ENCODE data around the gene ELMO3.
A peak's percentile ranks its signal among the peaks of the same experiment; 100 is the strongest.

Gene ELMO3

DNA sequence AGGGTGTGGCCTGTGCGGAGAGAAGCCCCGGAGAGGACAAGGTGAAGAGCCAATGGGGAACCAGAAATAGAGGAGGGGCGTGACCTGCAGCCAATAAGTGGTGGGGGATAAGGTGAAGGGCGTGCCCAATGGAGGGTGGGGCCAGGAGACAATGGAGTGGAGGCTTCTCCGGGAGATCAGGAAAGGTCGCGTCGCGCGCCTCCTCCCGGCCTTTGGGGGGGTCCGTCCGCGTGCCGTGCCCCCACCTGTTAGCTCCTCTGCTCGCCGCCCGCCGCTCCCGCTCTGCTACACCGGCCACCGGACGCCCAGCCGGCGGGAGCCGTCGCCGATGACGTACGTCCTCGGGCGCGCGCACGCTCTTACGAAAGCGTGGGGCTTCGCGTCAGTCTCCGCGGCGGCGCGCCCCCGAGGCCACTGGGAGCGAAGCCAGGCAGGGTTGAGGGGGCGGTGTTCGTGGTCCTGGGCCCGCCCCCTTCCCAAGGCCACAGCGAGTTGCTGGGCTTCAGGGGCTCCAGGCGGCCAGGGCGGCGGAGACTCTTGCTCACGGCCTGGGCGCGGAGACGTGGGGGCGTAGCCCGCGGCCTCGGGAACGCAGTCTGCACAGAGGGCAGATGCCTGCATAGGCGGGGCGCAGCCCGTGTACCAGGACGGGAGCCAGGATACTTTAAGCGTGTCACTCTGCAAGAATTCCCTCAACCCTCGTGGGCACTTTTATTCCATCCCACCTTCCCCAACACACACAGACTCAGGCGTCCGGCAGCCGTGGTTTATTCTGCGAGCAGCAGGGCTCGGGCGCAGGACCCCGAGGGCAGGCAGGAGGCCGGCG, 15.1 kb upstream of the ELMO3 start, which contains the start of gene MATCAP1:
MATCAP1 (minus strand) TSS at position 337 of the 826 bp plus-strand sequence. CDS start 3,353 bp downstream, outside the sequence.
- peak; percentile 96 for DNase-seq

GRCh38 chr16:67184453-67184994, 14.4 kb upstream of the ELMO3 start:
- no peak for DNase-seq

- DNase-seq: peak; percentile 82 to 94
Observed at GRCh38 chr16:67184995-67185650, 13.8 kb upstream of the ELMO3 start.

GRCh38 chr16:67185651-67186134, 13.2 kb upstream of the ELMO3 start:
- no peak for DNase-seq

- no peak for DNase-seq
Observed at GRCh38 chr16:67186550-67186950, 12.4 kb upstream of the ELMO3 start.

DNA sequence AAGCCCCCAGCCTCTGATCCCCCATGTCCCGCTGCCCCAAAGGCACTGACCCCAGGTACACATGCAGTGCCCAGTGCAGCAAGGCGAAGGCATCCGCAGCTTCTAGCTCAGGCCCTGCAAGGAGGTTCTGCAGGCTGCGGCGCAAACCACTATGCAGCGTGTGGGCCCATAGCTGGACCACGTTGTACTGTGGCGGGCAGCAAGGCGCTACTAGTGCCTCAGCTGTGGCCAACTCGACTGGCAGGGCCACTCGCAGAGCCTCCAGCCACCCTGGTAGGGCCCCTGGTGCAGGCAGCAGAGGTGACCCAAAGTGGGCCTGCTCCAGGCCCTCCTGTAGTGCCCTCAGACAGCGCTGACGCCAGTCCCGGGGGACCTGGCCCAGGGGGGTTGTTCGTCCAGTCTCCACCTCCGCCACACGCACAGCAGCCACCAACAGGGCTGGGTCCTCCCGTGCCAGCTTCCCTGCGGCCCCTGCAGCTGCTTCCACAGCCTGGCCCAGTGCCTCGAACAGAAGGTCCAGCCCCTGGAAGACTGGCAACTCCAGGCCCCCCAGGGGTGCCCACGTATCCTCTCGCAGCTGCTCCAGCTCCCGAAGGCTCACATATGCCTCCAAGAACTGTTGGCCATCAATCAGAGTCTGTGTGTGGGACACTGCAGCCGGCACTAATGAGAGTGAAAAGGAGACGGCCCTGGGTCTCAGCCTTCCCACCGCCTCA, 11.6 kb upstream of the ELMO3 start:
- no peak for DNase-seq

DNA sequence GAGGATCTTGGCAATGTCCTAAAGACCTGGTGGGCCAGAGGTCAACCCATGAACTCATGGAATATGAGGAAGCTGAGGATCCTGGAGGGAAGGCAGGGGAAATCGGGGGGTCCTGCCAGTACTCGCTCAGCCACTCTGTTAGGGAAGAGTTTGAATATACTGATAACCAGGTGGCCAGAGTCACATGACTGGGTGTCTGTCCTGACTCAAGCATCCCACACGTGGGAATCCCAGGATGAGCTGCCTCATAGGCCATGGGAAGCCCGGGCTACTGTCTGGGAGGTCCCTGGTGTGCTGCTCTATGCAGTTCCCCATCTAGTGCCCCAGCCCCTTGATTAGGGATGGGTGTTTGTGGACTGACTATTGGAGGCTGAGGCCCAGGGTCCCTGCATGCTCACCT, 10.6 kb upstream of the ELMO3 start:
- peak; percentile 37 to 80 for DNase-seq

GRCh38 chr16:67188798-67189197, 10.1 kb upstream of the ELMO3 start:
- DNase-seq: no peak

DNA sequence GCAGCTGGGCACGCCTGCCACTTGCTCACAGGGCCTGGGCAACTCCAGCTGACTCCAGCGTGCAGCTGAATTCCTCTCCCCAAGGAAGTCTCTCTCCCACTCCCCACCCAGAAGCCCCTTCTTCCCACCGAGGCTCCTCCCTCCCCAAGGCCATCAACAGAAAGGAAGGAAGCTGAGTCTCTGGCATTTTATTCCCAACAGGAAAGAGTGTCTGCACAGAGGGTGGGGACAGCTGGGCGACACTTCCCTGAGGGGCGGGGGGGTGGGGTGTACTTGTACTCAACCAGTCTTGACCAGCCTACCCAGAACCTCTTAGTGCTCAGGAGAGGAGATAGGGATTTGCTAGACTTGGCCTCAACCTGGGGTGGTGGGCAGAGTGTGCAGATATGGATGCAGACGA, 8.9 kb upstream of the ELMO3 start, which contains the start of gene EXOC3L1:
EXOC3L1 (minus strand) TSS at position 96 of the 400 bp plus-strand sequence. CDS start 460 bp downstream, outside the sequence.
- DNase-seq: no peak

GRCh38 chr16:67190448-67191399, 8.2 kb upstream of the ELMO3 start:
- DNase-seq: no peak

DNA sequence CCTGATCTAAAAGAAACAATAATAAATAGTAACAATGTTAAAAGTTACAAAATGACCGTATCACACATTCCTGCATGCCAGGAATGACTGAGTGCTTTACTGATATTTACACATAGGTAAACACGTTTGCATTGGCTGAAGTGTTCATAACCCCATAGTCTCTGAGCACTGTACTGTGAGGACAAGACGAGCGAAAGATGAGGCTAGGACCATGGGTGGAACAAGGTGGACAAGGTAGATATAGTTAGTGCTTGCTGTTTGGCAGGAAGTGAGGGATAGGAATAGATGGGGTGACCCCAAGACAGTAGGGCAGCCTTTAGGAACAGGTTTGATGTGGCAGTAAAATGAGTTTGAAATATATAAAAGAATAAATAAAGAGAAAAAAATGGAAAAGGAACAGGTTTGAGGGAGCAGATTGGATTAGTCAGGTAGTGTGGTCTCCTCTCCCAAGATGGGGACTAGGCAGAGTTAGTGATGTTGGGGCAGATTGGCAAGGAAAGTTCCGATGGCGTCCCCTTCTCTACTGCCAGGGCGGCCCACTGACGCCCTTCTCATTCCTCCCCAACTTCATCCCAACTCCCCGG, 7.4 kb upstream of the ELMO3 start:
- no peak for DNase-seq

- peak; percentile 89 to 93 for DNase-seq
Observed at GRCh38 chr16:67191995-67192681, 6.8 kb upstream of the ELMO3 start, which contains the start of gene E2F4. Gene E2F4, plus strand, starts transcription at chr16:67192155. Its CDS starts 73 bp downstream, at chr16:67192228.

GRCh38 chr16:67192781-67193361, 6.1 kb upstream of the ELMO3 start:
- no peak for DNase-seq

DNA sequence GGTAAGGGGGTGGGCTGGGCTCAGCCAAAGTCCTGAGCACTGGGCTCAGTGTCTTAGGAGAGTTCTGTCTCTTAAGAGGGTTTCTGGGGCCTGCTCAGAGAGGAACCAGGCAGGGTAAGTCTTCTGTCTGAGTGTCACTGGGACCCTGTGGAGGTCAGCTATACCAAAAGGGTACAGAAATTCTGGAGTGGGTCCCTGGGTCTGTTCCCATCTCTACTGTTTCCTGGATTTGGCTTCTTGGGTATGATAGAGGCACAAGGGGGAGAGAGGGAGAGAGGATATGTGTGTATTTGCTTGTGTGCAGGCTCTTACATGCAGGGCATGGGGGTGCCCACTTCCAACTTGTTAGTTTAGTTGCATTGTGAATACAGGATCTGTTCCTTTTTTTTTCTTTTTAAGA, 5.4 kb upstream of the ELMO3 start:
- DNase-seq: no peak

GRCh38 chr16:67194260-67194659, 4.7 kb upstream of the ELMO3 start:
- DNase-seq: no peak

- DNase-seq: no peak
Observed at GRCh38 chr16:67195676-67196075, 3.3 kb upstream of the ELMO3 start.

- no peak for DNase-seq
Observed at GRCh38 chr16:67196881-67197280, 2.0 kb upstream of the ELMO3 start.

DNA sequence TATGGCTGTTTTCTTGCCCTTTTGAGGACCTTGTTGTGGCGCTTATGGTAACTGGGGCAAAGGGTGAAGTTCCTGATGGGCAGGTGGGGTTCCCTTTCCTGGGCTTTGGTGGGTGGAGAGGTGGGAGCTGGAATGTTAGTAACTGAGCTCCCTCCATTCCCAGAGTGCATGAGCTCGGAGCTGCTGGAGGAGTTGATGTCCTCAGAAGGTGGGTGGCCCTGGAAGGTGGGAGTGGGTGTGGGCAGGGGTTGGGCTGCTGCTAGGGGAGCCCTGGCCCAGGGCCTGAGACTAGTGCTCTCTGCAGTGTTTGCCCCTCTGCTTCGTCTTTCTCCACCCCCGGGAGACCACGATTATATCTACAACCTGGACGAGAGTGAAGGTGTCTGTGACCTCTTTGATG, 1.2 kb upstream of the ELMO3 start:
- no peak for DNase-seq

GRCh38 chr16:67198238-67198734, 645 bp upstream of the ELMO3 start:
- peak in 1 of 2 donors; percentile 65 for DNase-seq

DNA sequence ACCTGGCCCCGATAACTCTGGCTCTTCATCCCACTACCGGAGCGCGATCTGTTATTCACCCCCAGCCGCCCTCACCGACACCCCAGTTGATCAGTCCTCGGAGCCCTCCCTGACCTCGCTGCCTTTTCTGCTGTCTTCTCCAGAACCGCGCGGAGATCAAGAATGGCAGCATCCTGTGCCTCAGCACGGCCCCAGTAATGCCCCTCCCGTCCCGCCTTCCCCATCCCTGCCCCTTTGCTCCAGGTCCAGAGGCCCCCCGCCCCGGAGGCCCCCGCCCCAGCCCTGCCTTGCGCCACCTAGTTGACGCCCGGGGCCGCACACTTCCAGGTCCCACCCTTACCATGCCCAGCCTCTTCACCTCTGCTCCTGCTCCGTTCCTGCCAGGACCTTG, 872 bp downstream of the ELMO3 start:
- no peak for DNase-seq
